Pons (tissue), 1 donor: ENCODE measurements around the gene GABRP.

Experiments used
- DNase-seq: peaks from one replicate; pipeline ENCODE4 v3.0.0-alpha.2; 2016; ENCODE audit warnings: low spot score

GABRP gene

GRCh38 chr5:170861917-170862766, 78.6 kb downstream of the GABRP start, which contains the start of gene RANBP17:
TSS of gene RANBP17 (plus strand) at chr5:170862018.
- DNase-seq = peak; percentile 14

- DNase-seq = no peak
Observed at GRCh38 chr5:170863646-170864045, 80.1 kb downstream of the GABRP start.
